Stimulated activated naive CD8-positive, alpha-beta T cell treated with anti-CD3 and anti-CD28 coated beads, Interleukin-15, Interleukin-2, amounts not matched to agents 100 ng/mL and 50 ng/mL, for 24 hours (primary cell): ENCODE results near the gene SLC25A39.

Experiments
- H3K27ac Mint-ChIP-seq: one replicate; pipeline ENCODE4 v1.8.0; 2021; ENCODE audit warnings: mild to moderate bottlenecking, mixed read lengths
- H3K27me3 Mint-ChIP-seq: one replicate; pipeline ENCODE4 v1.8.0; 2021; ENCODE audit warnings: mixed read lengths
- H3K36me3 Mint-ChIP-seq: one replicate; pipeline ENCODE4 v1.8.0; 2021; ENCODE audit warnings: low read depth, mixed read lengths
- H3K4me1 Mint-ChIP-seq: one replicate; pipeline ENCODE4 v1.8.0; 2021; ENCODE audit warnings: low read depth, mixed read lengths
- H3K4me3 Mint-ChIP-seq: one replicate; pipeline ENCODE4 v1.8.0; 2021; ENCODE audit warnings: mild to moderate bottlenecking, mixed read lengths
- H3K9me3 Mint-ChIP-seq: one replicate; pipeline ENCODE4 v1.8.0; 2021; ENCODE audit warnings: mixed read lengths

SLC25A39 gene

DNA sequence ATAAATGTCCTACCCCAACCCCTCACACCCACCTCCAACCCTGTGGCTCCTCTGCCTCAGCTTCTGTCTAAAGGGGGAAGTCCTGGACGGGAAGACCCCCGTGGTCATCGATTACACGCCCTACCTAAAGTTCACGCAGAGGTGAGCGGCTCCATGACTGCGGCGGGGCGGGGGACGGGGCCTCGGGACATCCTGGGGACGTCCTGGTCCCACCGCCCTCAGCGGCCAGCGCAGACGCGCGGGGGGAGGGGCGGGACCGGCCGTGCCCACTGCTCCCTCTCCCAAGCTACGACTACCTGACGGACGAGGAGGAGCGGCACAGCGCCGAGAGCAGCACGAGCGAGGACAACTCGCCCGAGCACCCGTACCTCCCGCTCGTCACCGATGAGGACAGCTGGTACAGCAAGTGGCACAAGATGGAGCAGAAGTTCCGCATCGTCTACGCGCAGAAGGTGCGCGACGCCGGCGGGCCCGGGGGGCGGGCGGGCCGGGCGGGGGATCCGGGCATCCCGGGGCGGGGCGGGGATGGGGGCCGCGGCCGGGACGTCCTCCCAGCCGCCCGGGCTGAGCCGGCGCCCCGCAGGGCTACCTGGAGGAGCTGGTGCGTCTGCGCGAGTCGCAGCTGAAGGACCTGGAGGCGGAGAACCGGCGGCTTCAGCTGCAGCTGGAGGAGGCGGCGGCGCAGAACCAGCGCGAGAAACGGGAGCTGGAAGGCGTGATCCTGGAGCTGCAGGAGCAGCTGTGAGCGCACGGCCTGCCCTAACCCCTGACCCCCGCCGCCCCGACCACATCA is 9.6 kb downstream of the SLC25A39 start:
- peaks cover 5% of the 10 kb centered on the region for H3K36me3 Mint-ChIP-seq
- no peaks in the 10 kb centered on the region for H3K9me3 Mint-ChIP-seq
- peaks cover 13% of the 10 kb centered on the region for H3K4me1 Mint-ChIP-seq
- H3K27me3 Mint-ChIP-seq = peaks cover 36% of the 10 kb centered on the region
- peak overlapping the region; percentile 77 for H3K4me3 Mint-ChIP-seq
- no peak overlapping the region for H3K27ac Mint-ChIP-seq

- Mint-ChIP-seq H3K4me1 (peaks cover 18% of the 10 kb centered on the region), H3K27me3 (peaks cover 36% of the 10 kb centered on the region)
Measured at GRCh38 chr17:44314524-44314868, 10.1 kb downstream of the SLC25A39 start.

DNA sequence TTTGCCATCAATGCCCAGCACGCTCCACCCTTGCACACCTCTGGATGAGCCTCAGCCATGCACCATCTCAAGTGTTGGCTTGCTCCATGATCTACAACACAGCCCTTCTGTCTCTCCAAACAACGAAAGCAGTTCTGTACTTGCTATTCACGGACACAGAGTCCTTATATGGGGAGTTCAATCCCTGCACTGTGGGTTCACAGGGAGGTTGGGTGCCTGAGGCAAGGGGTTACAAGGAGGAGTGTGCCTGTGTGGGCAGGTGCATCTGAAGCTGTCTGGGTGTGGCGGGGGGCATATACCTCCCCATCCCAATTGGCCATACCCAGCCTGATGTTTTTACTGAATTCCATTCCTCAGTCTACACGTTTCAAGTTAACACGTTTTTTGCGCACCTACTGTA is 10.6 kb downstream of the SLC25A39 start:
- no peak overlapping the region for H3K27ac Mint-ChIP-seq
- H3K36me3 Mint-ChIP-seq = no peaks in the 10 kb centered on the region
- H3K4me3 Mint-ChIP-seq = no peak overlapping the region
- H3K27me3 Mint-ChIP-seq = peaks cover 36% of the 10 kb centered on the region
- H3K9me3 Mint-ChIP-seq = no peaks in the 10 kb centered on the region
- peaks cover 18% of the 10 kb centered on the region for H3K4me1 Mint-ChIP-seq

More at GRCh38 chr17:44314524-44314868, 10.1 kb downstream of the SLC25A39 start:
- Mint-ChIP-seq H3K36me3 (peaks cover 4% of the 10 kb centered on the region), H3K4me3 (no peak overlapping the region), H3K9me3 (no peaks in the 10 kb centered on the region), H3K27ac (no peak overlapping the region)

- Mint-ChIP-seq H3K36me3 (no peaks in the 10 kb centered on the region), H3K4me3 (no peak overlapping the region), H3K27me3 (peaks cover 35% of the 10 kb centered on the region)
Measured at GRCh38 chr17:44312396-44313104, 12.1 kb downstream of the SLC25A39 start.

DNA sequence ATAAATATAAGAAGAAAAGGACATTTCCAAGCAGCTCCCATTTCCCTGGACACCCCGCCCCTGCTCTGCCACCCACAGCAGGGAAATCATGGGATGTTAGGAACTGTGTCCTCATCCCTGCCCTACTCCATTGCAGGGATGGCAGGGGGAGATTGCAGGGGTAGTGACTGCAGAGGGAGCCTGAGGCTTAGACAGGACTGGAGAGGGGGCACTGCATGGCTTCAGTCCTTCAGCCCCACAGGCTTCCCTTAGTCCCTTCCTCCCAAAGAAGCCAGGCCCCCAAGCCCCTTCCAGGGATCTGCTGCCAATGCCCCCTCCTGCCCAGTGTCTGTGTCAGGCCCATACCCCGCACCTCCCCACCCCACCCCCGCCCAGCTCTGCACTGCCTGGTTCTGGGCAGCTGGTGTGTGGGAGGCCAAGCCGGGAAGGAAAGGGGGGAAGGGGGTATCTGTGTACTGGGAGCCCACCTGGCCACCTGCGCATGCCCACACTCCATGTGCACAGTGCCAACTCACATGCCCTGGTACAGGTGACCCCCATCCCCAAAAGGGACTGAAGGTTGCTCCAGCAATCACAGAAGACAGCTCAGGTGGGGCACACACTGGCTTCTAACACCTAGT is 13.0 kb downstream of the SLC25A39 start:
- Mint-ChIP-seq H3K4me1 (peaks cover 22% of the 10 kb centered on the region), H3K36me3 (no peaks in the 10 kb centered on the region), H3K27me3 (peaks cover 35% of the 10 kb centered on the region), H3K27ac (no peak overlapping the region), H3K9me3 (no peaks in the 10 kb centered on the region), H3K4me3 (no peak overlapping the region)

More at GRCh38 chr17:44312396-44313104, 12.1 kb downstream of the SLC25A39 start:
- H3K4me1 Mint-ChIP-seq = peaks cover 18% of the 10 kb centered on the region
- H3K27ac Mint-ChIP-seq = no peak overlapping the region
- H3K9me3 Mint-ChIP-seq = no peaks in the 10 kb centered on the region

DNA sequence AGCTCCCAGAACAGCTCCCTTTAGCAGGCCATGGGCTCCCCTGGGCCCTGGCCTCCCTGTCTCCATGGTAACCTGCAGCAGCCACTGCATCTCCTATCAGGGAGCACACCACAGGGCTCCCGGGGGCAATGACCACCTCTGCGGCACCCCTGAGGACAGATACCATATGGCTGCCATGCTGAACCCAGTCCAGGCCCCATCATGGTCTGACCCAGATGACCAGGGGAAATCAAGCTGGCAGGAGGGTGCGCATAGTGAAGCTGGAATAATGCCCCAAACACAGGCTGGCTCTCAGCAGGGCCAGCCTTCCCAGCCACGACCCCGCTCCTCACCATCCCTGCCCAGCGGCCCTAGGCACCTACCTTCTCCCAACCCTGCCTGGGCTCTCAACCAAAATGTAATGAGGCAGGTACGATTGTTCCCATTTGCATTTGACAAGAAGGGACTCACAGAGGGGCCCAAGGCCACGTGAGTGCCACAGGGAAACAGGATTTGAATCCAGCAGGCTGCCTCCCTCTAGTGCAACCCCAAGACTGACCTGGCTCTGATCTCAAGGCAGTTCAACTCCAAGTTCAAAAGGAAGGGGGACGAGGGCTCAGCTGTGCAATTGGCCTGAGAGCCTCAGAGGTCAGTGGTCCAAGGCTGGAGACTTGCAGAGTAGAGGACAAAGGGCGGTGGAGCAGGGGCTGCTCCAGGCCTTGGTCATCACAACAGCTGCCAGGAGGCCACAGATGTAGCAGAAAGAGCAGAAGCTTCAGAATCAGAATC is 13.8 kb downstream of the SLC25A39 start:
- Mint-ChIP-seq H3K27ac (no peak overlapping the region), H3K4me1 (peaks cover 16% of the 10 kb centered on the region), H3K36me3 (no peaks in the 10 kb centered on the region), H3K27me3 (peaks cover 34% of the 10 kb centered on the region), H3K4me3 (no peak overlapping the region), H3K9me3 (no peaks in the 10 kb centered on the region)

DNA sequence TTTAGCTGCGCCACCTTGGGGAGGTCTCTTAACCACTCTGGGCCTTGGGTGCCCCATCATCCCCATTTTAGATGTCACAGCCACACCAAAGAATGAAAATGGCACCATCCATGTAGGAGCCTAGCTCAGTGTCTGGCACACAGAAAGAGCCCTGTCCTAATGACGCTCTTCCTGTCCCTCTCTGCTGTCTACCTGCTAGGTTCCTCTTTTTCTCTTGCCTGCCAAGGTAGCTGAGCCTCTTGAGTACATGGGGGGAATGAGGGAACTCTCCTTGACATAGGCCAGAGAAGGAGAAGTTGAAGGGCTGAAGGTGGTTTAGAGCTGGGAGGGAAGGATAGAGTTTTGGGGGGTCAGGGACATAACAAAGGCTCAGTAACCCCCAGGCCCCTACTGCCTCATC is 14.4 kb downstream of the SLC25A39 start:
- Mint-ChIP-seq H3K9me3 (no peaks in the 10 kb centered on the region), H3K27ac (no peak overlapping the region), H3K27me3 (peaks cover 33% of the 10 kb centered on the region), H3K4me3 (no peak overlapping the region), H3K36me3 (no peaks in the 10 kb centered on the region), H3K4me1 (peaks cover 11% of the 10 kb centered on the region)

DNA sequence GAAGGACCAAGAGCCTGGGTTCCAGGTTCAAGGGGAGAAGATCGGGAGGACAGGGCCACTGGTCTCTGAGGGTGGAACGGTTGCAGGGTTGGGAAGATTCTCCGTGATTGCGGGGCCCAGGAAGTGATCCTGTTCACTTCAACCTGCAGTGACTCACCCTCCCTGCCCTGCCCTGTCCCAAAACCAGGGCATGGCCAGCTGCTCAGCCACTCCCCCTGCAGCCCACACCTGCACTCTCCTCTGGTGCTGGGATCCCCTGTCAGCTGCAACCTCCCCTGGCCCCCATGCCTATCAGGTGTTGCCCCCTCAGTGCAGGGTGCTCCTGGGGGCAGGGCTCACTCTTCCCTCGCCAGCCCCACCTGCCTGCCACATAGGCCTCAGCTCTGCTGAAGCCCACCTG is 15.2 kb downstream of the SLC25A39 start:
- Mint-ChIP-seq H3K4me3 (no peak overlapping the region), H3K9me3 (no peaks in the 10 kb centered on the region), H3K27ac (no peak overlapping the region)

DNA sequence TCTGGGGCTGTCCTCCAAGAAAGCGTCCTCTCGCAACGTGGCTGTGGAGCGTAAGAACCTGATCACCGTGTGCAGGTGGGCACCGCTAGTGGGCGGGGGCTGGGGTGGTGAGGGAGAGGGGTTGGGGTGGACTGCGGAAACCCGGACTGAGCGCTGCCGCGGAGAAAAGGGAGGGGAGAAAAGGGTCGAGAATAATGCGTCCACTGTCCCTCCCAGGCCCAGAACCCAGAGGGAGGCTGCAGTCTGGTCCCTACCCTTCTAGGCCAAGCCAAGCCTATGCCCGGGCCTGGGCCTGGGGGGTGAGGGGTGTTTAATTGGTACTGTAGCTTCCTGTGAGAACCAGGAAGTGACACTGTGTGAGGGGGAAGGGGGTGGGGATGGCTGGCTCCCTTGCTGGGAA is 15.8 kb downstream of the SLC25A39 start:
- Mint-ChIP-seq H3K27me3 (peaks cover 33% of the 10 kb centered on the region), H3K4me1 (peaks cover 11% of the 10 kb centered on the region)

More for the DNA sequence above, 15.2 kb downstream of the SLC25A39 start:
- peaks cover 35% of the 10 kb centered on the region for H3K27me3 Mint-ChIP-seq
- H3K4me1 Mint-ChIP-seq = peaks cover 11% of the 10 kb centered on the region
- H3K36me3 Mint-ChIP-seq = no peaks in the 10 kb centered on the region

DNA sequence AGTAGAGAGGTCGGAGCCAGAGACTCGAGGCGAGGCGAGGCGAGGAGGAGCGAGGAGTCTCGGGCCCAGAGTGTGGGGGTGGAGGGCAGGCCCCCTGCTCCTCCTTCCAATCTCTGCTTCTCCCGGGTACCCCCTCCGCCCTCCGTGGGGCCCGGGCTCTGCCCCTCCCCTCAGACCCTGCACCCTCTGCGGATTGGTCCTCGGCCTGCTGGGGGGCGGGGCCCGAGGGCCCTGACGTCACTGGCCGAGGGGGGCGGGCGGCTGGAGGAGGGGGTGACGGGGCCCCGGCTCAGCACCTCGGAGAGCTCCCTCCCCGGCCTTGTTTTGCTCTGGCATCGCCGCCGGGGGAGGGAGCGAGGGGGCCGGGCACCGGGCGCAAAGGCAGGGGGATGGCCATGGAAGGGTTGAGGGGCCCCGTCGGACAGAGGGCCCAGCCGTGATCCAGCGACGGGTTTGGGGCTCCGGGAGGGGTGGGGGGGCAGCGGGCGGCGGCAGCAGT is 16.3 kb downstream of the SLC25A39 start, which contains the start of gene RUNDC3A:
Gene RUNDC3A (plus strand): TSS at position 282 of the 499 bp plus-strand sequence. CDS start 232 bp downstream, outside the sequence.
- Mint-ChIP-seq H3K36me3 (no peaks in the 10 kb centered on the region), H3K27ac (no peak within 1 kb of the TSS), H3K4me3 (peak within 1 kb of the TSS; percentile 41), H3K9me3 (no peaks in the 10 kb centered on the region), H3K27me3 (peaks cover 31% of the 10 kb centered on the region), H3K4me1 (peaks cover 11% of the 10 kb centered on the region)

More for the DNA sequence above, 15.8 kb downstream of the SLC25A39 start:
- Mint-ChIP-seq H3K4me3 (no peak overlapping the region), H3K27ac (no peak overlapping the region), H3K9me3 (no peaks in the 10 kb centered on the region), H3K36me3 (no peaks in the 10 kb centered on the region)

- peaks cover 11% of the 10 kb centered on the region for H3K4me1 Mint-ChIP-seq
- H3K4me3 Mint-ChIP-seq = peak overlapping the region; percentile 4
- H3K27me3 Mint-ChIP-seq = peaks cover 31% of the 10 kb centered on the region
- no peaks in the 10 kb centered on the region for H3K9me3 Mint-ChIP-seq
- H3K27ac Mint-ChIP-seq = no peak overlapping the region
- no peaks in the 10 kb centered on the region for H3K36me3 Mint-ChIP-seq
Measured at GRCh38 chr17:44307387-44308186, 17.0 kb downstream of the SLC25A39 start.

GRCh38 chr17:44304651-44305050 is 20.0 kb downstream of the SLC25A39 start:
- H3K4me1 Mint-ChIP-seq = peaks cover 5% of the 10 kb centered on the region
- H3K36me3 Mint-ChIP-seq = no peaks in the 10 kb centered on the region
- H3K4me3 Mint-ChIP-seq = no peak overlapping the region
- no peaks in the 10 kb centered on the region for H3K9me3 Mint-ChIP-seq
- H3K27me3 Mint-ChIP-seq = peaks cover 35% of the 10 kb centered on the region
- no peak overlapping the region for H3K27ac Mint-ChIP-seq

DNA sequence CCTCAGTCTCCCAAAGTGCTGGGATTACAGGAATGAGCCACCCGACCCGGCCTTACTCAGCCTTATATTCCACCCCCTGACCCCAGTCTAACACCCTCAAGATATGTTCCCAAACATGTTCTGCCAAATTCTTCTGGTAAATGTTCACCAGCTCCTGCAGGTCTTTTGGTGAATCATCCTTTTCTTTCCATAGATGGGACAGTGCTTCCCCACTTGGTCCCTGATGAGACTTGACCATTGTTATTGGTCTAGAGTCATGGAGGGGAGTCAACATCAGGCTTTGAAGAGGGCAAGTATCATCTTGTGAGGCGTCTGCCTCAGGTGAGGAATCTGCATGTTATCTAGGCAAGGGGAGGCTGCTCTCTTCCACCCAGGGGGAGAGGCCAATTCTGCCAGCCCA is 26.6 kb downstream of the SLC25A39 start:
- Mint-ChIP-seq H3K36me3 (no peaks in the 10 kb centered on the region), H3K9me3 (no peaks in the 10 kb centered on the region), H3K27ac (no peak overlapping the region), H3K27me3 (peaks cover 9% of the 10 kb centered on the region), H3K4me1 (no peaks in the 10 kb centered on the region), H3K4me3 (no peak overlapping the region)
